ENCODE results near the gene UBN2.

DNA sequence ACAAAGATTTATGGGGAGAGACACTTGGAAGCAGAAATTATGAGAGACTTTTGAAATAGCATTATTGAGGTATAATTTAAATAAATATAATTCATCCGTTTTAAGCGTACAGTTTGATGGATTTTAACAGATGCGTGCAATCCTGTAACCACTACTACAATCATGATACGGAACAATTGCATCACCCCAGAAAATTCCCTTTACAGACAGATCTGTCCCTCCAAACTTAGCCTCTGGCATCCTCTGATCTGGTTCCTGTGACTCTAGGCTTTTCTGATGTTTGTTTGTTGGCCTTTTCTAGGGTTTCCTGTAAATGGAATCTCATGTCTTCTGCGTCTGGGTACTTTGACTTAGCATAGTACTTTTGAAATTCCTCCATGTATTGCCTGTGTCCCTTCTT is 15.5 kb downstream of the UBN2 start:
- no peak for TF ChIP-seq CTCF (optimal IDR thresholded peaks at IDR 0.05 in 1 of 3, IDR thresholded peaks at IDR 0.05 in 1 of 3, conservative IDR thresholded peaks at IDR 0.05 in 1 of 3; ENCODE audit: extremely low read depth in 1 of 3, insufficient read depth in 2 of 3, low read length in 3 of 3)
- no peak for TF ChIP-seq EZH2 (IDR thresholded peaks at IDR 0.05; ENCODE audit: low read length)

Data from keratinocyte (primary cell).